GM21717 (cell line): Measurements from ENCODE around the gene SPINT2.
A peak's percentile ranks its signal among the peaks of the same experiment; 100 is the strongest.
"Not testable (repeated sequence)": the region's sequence is repeated elsewhere in the genome, so short reads cannot be mapped to it uniquely, and the experiment has no call there.

Source experiments
- ATAC-seq: cut with Tn5 transposase; IDR thresholded peaks from one replicate; pipeline ENCODE4 v1.9.1; 2021; ENCODE audit warnings: mild to moderate bottlenecking, moderate library complexity; ENCODE audit not compliant: unreplicated experiment

SPINT2 gene

DNA sequence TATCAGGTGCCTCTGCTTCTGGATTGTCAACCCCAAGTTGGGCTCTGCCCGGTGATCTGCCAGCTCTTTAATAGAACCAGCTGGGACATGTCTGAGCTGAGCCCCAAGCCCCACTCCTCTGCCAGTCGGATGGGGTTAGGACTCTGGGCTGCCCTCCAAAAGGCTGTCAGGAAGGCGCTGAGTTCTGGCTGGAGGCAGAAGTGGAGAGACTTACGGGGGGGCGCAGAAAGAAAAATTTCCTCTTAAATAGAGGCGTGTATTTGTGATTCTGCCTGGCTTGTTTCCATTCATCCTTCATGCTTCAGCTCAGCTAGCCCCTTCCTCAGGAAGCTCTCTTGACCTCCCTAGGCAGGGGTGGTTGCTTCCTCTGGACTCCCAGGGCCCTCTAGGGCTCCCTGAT, 54.3 kb downstream of the SPINT2 start:
- no peak for ATAC-seq

DNA sequence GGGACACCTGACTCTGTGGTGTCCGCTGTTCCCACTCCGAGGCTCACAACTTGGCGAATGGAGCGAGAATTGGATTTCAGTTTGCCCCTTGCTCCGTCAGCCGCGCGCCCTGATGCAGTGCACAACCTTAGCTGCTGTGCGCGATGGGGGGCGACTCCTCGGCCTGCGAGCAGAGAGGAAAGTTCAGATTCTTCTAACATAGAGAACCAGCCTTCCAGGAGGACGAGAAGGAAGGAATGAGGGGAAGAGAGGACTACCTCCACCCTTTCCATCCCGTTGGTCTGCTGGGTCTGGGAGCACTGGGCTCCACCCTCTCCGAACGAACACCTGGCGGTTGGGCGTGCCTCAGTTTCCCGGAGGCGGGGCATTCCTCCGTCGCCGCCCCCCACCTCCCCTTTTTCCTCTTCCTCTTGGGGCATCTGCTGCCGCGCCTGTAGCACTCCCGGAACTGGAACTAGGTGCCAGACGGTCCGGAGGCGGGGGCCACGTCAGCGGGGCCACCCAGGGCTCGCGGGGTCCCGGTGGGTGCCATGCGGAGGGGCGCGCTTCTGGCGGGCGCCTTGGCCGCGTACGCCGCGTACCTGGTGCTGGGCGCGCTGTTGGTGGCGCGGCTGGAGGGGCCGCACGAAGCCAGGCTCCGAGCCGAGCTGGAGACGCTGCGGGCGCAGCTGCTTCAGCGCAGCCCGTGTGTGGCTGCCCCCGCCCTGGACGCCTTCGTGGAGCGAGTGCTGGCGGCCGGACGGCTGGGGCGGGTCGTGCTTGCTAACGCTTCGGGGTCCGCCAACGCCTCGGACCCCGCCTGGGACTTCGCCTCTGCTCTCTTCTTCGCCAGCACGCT, 55.3 kb downstream of the SPINT2 start, which contains the start of gene KCNK6:
TSS of gene KCNK6 (plus strand) at position 425 of the 838 bp plus-strand sequence. CDS start at position 531, 106 bp downstream.
- no peak for ATAC-seq

DNA sequence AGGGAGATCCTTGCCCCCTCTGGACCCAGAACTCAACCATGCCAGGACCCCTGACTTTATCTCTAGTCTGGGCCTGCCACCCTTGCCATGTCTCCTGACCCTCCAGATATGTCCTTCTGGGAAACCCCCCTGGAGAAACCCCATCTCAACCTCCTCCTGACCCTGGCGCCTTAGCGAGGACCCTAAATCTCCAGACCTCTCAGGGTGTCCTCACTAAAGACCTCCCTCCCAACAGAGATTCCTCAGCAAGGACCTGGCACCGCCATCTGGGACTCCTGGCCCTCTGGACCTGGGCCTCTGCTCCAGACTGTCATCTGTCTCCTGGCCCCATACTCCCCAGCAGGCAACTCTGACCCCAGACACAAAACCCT, 56.6 kb downstream of the SPINT2 start:
- no peak for ATAC-seq

DNA sequence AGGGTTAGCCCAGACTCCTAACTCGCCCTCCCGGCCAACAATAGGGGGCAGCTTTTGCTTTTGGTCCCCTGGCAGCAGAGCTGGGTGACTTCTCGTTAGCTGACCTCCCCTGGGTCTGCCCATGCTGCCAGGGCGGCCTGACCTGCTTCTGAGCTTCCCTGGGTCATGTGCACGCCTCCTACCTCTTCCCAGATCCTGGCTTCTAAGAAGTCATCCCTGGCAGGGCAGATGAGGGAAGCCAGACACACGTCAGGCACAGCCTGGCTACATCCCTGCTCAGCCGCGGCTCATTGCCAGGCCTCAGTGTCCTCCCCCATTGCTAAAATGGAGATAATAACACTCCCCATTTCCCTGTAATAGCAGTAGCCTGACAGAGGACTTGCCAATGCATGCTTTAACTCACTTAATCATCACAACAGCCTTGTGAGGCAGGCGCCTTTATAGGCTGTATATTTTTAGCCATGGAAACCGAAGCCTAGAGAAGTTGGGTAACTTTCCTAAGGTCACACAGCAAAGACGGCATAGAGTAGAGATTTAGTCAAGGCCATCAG, 57.3 kb downstream of the SPINT2 start:
- no peak for ATAC-seq

DNA sequence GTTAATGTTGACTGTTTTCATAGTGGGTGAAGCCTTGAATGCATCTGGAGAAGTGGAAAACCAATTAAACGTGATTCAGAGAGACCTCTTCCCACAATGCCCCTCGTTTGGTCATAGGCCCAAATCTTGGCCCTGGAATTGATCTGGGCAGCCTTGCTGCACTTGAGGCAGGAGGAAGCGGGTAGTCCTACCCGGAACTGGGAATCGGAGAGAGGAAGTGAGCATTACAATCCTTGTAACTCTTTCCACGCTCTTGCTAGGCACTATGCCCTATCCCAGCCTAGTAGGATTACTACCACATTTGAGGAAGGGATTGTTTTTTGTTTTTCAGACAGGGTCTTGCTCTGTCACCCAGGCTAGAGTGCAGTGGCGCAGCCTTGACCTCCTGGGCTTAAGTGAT, 58.9 kb downstream of the SPINT2 start:
- ATAC-seq = no peak

DNA sequence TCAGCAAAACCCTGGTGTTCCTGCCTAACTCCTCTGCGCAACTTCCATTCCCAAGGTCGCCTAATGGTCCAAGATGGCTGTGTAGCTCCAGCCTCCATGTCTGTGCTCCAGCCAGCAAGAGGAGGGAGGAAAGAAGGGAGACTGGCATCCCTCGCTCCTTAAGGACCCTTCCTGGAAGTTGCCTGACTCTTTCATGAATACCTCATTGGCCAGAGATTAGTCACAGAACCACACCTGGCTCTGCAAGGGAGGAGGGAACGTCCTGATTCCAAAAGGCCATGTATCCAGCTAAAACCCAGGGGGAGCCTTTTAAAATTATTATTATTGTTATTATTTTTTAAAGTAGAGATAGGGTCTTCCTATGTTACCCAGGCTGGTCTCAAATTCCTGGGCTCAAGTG, 60.1 kb downstream of the SPINT2 start:
- no peak for ATAC-seq

DNA sequence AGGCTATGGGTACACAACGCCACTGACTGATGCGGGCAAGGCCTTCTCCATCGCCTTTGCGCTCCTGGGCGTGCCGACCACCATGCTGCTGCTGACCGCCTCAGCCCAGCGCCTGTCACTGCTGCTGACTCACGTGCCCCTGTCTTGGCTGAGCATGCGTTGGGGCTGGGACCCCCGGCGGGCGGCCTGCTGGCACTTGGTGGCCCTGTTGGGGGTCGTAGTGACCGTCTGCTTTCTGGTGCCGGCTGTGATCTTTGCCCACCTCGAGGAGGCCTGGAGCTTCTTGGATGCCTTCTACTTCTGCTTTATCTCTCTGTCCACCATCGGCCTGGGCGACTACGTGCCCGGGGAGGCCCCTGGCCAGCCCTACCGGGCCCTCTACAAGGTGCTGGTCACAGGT, 62.2 kb downstream of the SPINT2 start:
- ATAC-seq = no peak

DNA sequence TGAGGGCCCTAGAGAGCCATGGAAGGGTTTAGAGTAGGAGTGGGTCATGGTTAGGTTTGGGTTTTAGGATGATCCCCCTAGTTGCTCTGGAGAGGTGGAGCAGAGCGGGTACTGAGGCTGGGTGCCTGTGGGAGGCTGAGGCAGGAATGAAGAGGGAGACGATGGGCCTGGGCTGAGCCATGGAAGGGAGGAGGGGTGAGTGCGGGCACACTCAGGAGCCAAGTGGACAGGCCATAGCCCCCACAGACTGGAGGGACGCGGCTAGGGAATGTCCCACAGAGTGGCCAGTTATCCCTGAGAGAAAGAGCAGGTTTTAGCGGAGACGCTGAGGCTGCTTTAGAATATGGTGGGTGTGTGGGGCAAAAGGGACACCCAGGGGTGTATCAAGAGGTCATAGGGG, 65.3 kb downstream of the SPINT2 start:
- no peak for ATAC-seq

DNA sequence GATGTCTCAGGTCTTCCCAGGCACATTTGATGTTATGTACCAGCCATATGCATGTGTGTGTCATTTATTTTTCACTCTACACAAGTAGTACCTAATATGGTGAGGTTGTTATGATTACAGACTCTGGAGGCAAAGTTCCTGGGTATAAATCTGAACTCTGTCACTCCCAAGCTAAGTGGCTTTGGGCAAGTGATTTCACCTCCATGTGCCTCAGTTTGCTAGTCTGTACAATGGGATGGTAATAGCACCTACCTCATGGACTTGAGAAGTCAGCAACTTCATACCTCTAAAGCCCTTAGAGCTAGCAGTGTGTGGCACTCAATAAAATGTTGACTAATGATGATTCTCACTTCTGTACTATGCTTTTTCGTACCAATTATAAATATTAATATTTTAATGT, 67.4 kb downstream of the SPINT2 start:
- ATAC-seq = no peak

DNA sequence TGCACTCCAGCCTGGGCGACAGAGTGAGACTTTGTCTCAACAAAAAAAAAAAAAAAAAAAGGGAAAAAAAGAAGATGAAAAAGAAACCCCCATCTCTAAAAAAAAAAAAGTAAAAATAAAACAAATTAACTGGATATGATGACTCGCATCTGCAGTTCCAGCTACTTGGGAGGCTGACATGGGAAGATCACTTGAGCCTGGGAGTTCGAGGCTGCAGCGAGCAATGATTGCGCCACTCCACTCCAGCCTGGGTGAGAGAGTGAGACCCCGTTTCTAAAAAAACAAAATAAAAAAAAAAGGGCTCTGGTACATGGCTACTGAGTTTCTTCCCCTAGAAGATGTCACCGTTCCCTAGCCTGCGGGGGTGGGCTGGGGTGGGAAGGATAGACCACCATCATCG, 68.9 kb downstream of the SPINT2 start:
- no peak for ATAC-seq

DNA sequence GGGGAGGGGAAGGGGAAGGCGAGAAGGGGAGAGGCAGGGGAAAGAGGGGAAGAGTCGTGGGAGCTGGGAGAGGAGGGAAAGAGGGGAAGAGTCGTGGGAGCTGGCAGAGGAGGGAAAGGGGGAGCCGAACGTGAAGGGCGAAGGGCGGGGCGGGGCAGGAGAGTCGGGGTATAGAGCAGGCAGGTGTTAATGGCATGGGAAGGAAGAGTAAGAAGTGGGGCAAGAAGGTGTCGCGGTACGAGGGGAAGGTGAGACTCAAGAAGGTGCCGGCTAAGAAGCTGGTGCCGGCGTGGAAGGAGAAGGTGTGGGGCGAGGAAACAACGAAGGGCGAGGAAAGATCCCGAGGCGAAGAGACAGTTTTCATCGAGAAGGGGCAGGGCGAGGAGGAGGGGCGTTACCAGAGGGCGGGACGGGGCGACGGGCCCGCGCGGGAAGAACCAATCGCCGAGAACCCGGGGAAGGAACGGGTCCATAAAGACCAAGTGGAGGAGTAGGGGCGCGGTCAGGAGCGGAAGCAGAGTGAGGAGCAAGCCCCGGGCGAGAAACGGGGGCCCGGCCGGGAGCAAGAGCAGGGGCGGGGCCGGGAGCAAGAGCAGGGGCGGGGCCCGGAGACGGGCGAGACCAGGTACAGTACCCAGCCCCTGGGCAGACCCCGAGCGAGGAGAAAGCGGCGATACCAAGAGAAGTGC, 71.7 kb downstream of the SPINT2 start:
- ATAC-seq = peak; percentile 68

DNA sequence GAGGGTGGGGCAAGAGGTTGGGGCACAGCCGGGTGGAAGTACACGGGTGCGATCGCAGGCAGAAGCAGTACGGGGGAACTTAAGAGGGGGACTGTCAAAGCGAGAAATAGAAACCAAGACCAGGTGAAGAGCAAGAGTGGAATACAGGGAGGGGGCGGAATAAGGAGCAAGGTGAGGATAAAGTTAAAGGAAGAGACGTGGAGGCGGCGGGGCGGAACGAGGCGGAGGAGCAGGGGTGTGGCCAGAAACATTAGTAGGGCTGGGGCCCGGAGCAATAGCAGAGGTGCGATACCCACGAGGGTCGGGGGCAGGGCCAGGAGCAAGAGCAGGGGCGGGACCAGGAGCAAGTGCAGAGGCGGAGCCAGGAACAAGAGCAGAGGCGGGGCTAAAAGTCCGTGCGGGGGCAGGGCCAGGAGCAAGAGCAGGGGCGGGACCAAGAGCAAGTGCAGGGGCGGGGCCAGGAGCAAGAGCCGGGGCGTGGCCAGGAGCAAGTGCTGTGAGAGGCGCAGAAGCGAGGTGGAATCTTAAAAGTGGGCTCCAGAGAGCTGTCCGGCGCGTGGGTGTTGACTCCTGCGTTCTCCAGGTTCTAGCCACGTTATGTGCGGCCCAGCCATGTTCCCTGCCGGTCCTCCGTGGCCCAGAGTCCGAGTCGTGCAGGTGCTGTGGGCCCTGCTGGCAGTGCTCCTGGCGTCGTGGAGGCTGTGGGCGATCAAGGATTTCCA, 72.4 kb downstream of the SPINT2 start:
- peak; percentile 50 for ATAC-seq

DNA sequence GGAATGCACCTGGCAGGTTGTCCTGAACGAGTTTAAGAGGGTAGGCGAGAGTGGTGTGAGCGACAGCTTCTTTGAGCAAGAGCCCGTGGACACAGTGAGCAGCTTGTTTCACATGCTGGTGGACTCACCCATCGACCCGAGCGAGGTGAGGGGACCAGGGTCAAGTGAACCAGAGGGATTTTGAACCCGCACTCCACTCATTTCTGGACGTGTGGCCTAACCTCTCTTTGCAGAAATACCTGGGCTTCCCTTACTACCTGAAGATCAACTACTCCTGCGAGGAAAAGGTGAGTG, 72.9 kb downstream of the SPINT2 start:
- no peak for ATAC-seq

DNA sequence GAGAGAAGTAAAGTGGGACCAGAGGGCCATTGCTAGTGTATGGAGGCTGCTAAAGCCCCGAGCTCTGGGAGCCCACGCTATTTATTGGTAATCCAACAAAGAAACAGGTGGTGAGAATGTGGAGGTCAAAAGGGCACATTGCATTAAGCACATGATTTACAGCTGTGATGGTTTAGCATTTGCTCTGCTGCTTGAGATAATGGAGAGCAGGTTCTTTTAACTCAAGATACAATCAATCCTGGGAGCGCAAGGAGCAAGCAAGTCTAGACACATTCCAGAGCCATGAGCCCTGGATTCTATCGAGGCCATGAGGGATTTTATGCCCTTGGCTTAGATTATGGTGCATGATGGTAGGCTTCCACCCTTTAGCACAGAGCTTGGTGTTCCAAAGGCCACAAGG, 74.6 kb downstream of the SPINT2 start:
- not testable (repeated sequence) for ATAC-seq

DNA sequence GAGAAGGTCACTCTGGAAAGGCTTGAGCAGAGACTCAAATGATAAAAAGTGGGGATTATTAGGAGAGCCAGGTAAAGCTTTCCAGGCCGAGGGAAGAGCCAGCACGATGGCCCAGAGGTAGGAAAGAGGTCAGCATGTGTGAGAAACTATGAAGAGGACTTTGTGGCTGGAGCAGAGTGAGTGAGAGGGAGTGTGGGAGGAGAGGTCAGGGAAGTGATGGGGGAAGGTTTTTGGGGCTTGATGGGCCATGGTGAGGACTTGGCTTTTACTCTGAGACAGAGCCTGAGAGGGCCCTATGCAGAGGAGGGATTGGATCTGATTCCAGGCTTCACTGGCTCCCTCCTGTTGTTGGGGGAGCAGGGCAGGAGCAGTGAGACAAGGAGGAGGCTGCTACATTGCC, 76.6 kb downstream of the SPINT2 start:
- ATAC-seq = no peak
